Progenitor cell of endocrine pancreas (in vitro differentiated cells): ENCODE data around the gene PSPH. TPM values are rescaled to one million over a fixed set of nuclear protein-coding genes. Genes with fewer than 3 reads are reported as not detected.

Experiments used
- DNase-seq: peaks from one replicate; pipeline ENCODE4 v3.0.0; 2021; ENCODE audit warnings: low spot score; ENCODE audit not compliant: unreplicated experiment
- H3K27ac Mint-ChIP-seq: 2 replicates; pipeline ENCODE4 v1.8.0; 2021; ENCODE audit warnings: mild to moderate bottlenecking, moderate library complexity, mixed read lengths
- H3K27me3 Mint-ChIP-seq: 2 replicates; pipeline ENCODE4 v1.8.0; 2021; ENCODE audit warnings: mixed read lengths
- H3K36me3 Mint-ChIP-seq: 2 replicates; pipeline ENCODE4 v1.8.0; 2022; ENCODE audit warnings: mixed read lengths; ENCODE audit not compliant: insufficient read depth
- H3K4me1 Mint-ChIP-seq: 2 replicates; pipeline ENCODE4 v1.8.0; 2021; ENCODE audit warnings: low read depth, mixed read lengths
- H3K4me3 Mint-ChIP-seq: 2 replicates; pipeline ENCODE4 v1.8.0; 2021; ENCODE audit warnings: low read depth, mild to moderate bottlenecking, moderate library complexity, mixed read lengths
- H3K9me3 Mint-ChIP-seq: 2 replicates; pipeline ENCODE4 v1.8.0; 2021; ENCODE audit warnings: low read depth, mixed read lengths
- total RNA-seq: library from RNA; stranded (reverse); gene quantifications from 2 replicates; pipeline ENCODE4 v1.2.1, GENCODE V29; 2021
- TF ChIP-seq, protein P1 (sequence below): fragments of 200-600 bp; sonication (generic); IDR thresholded peaks from one replicate; pipeline ENCODE4 v1.5.0; 2021; ENCODE audit warnings: antibody characterized with exemption, mild to moderate bottlenecking; ENCODE audit not compliant: unreplicated experiment

Gene PSPH
- total RNA-seq, 1 donor from 2014 or later, result 36.6 TPM

- Mint-ChIP-seq H3K4me3 (no peak overlapping the region), H3K27me3 (no peaks in the 10 kb centered on the region), H3K4me1 (peaks cover 9% of the 10 kb centered on the region), H3K36me3 (peaks cover 9% of the 10 kb centered on the region), H3K27ac (no peak overlapping the region), H3K9me3 (no peaks in the 10 kb centered on the region)
- TF ChIP-seq, protein P1, sequence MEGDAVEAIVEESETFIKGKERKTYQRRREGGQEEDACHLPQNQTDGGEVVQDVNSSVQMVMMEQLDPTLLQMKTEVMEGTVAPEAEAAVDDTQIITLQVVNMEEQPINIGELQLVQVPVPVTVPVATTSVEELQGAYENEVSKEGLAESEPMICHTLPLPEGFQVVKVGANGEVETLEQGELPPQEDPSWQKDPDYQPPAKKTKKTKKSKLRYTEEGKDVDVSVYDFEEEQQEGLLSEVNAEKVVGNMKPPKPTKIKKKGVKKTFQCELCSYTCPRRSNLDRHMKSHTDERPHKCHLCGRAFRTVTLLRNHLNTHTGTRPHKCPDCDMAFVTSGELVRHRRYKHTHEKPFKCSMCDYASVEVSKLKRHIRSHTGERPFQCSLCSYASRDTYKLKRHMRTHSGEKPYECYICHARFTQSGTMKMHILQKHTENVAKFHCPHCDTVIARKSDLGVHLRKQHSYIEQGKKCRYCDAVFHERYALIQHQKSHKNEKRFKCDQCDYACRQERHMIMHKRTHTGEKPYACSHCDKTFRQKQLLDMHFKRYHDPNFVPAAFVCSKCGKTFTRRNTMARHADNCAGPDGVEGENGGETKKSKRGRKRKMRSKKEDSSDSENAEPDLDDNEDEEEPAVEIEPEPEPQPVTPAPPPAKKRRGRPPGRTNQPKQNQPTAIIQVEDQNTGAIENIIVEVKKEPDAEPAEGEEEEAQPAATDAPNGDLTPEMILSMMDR, result no peak
- DNase-seq, result no peak
These were observed 47.5 kb downstream of the PSPH start for GRCh38 chr7:56003749-56004148.

GRCh38 chr7:55996856-55997500, 54.3 kb downstream of the PSPH start:
- Mint-ChIP-seq H3K27me3 (no peaks in the 10 kb centered on the region), H3K4me1 (no peaks in the 10 kb centered on the region), H3K36me3 (peaks cover 24% of the 10 kb centered on the region), H3K9me3 (no peaks in the 10 kb centered on the region), H3K4me3 (no peak overlapping the region), H3K27ac (no peak overlapping the region)
- no peak for DNase-seq
- TF ChIP-seq, protein P1, result no peak

- Mint-ChIP-seq H3K27me3 (no peaks in the 10 kb centered on the region), H3K9me3 (no peaks in the 10 kb centered on the region), H3K36me3 (peaks cover 24% of the 10 kb centered on the region), H3K4me1 (no peaks in the 10 kb centered on the region), H3K4me3 (no peak overlapping the region), H3K27ac (no peak overlapping the region)
- DNase-seq, result no peak
- TF ChIP-seq, protein P1, result no peak
These were observed 58.9 kb downstream of the PSPH start for GRCh38 chr7:55992346-55992745.

DNA sequence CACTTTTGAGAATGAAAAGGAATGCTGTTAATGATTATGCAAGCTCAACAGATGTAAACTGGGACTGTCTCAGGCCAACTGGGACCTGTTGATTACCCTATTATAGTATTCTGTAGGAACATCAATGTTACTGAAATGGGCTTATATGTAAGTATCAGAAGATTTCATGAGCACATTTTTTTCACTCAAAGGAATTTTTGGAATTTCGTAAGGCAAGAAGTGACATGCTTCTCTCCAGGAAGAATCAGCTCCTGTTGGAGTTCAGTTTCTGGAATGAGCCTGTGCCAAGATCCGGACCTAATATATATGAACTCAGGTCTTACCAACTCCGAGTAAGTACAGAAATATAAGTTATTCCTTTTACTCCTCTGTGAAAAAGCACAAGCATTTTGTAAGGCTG, 67.7 kb downstream of the PSPH start:
- Mint-ChIP-seq H3K36me3 (peaks cover 31% of the 10 kb centered on the region), H3K4me1 (peaks cover 4% of the 10 kb centered on the region), H3K27me3 (no peaks in the 10 kb centered on the region), H3K27ac (no peak overlapping the region), H3K9me3 (no peaks in the 10 kb centered on the region), H3K4me3 (no peak overlapping the region)
- TF ChIP-seq, protein P1, result no peak
- DNase-seq, result no peak

DNA sequence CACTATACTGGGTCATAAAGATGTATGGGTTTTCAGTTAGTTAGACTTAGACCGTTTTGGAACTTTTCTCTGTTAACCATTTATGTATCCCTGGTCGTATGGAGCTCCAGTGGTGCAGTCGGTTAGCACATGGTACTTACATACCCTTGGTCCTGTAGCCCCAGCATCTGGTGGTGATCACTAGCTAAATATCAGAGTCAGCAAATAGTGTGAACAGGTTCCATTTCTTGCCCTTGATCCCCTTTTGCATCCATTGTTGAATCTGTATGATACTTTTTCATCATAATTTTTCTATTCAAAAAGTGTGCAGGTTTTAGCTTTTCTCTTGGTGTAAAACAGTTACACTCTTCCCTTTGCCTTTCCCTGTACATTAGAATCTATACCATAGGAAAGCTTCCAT, 71.0 kb downstream of the PSPH start:
- Mint-ChIP-seq H3K36me3 (peaks cover 28% of the 10 kb centered on the region), H3K9me3 (no peaks in the 10 kb centered on the region), H3K27me3 (no peaks in the 10 kb centered on the region), H3K4me1 (peaks cover 4% of the 10 kb centered on the region), H3K27ac (no peak overlapping the region), H3K4me3 (no peak overlapping the region)
- TF ChIP-seq, protein P1, result no peak
- no peak for DNase-seq
